Ascending aorta (tissue), 2 donors: ENCODE data around the gene ZNF385A. TPM values are rescaled to one million over a fixed set of nuclear protein-coding genes. Genes with fewer than 3 reads are reported as not detected.

ENCODE experiments used
- DNase-seq, 2 donors: peaks; one replicate each; pipeline ENCODE4 v3.0.0-alpha.2; 2019; ENCODE audit warnings: low spot score in 2 of 2
- H3K27ac ChIP-seq, 2 donors: fragments of 200-600 bp; sonication (generic); one replicate each; pipeline ENCODE4 v1.5.1; 2016 to 2017; ENCODE audit warnings: mild to moderate bottlenecking in 1 of 2
- H3K27me3 ChIP-seq: fragments of 200-600 bp; sonication (generic); one replicate; pipeline ENCODE4 v1.5.1; 2017
- H3K36me3 ChIP-seq, 2 donors: fragments of 200-600 bp; sonication (generic); one replicate each; pipeline ENCODE4 v1.5.1; 2016
- H3K4me1 ChIP-seq, 2 donors: fragments of 200-600 bp; sonication (generic); one replicate each; pipeline ENCODE4 v1.5.1; 2016 to 2017; ENCODE audit warnings: mild to moderate bottlenecking in 1 of 2
- H3K4me3 ChIP-seq, 2 donors: fragments of 200-600 bp; sonication (generic); one replicate each; pipeline ENCODE4 v1.5.1; 2016 to 2017; ENCODE audit warnings: mild to moderate bottlenecking in 1 of 2
- H3K9me3 ChIP-seq, 2 donors: fragments of 200-600 bp; sonication (generic); one replicate each; pipeline ENCODE4 v1.5.1; 2016
- CTCF ChIP-seq, 3 experiments: fragments of 200-600 bp in 2 of 3; fragments of 450-650 bp in 1 of 3; sonication (generic) in 2 of 3; IDR thresholded peaks; one replicate each; pipeline ENCODE4 v1.5.1; 2016 to 2019; ENCODE audit warnings: antibody characterized with exemption in 3 of 3, mild to moderate bottlenecking in 1 of 3, moderate library complexity in 1 of 3
- intact Hi-C: fragments of 100-400 bp; cut with DNase I; formaldehyde crosslinking; loops from one replicate; pipeline ENCODE4 v1.15.1; 2023
- total RNA-seq: library from RNA; depleted of rRNA; stranded (reverse); fragments of >200 nt; gene quantifications from one replicate; pipeline ENCODE4 v1.1.0, GENCODE V29; 2016

ZNF385A gene
- total RNA-seq, 1 donor from 2014 or later = 53.2 TPM

- no peaks in the 10 kb centered on the region for H3K36me3 ChIP-seq
- H3K4me3 ChIP-seq = no peak overlapping the region
- no peak overlapping the region for H3K27ac ChIP-seq
- no peak for TF ChIP-seq CTCF (IDR thresholded peaks at IDR 0.05)
- H3K9me3 ChIP-seq = no peaks in the 10 kb centered on the region
- intact Hi-C loops = loop anchor here (5.0 to 10.0 kb wide), 2 partner anchors 109 to 141 kb away; no protein-coding TSS in a partner anchor
- H3K27me3 ChIP-seq = no peaks in the 10 kb centered on the region
- DNase-seq = no peak
- peaks cover 0 to 11% of the 10 kb centered on the region in 2 donors for H3K4me1 ChIP-seq
Measured at GRCh38 chr12:54363618-54364017, 20.9 kb downstream of the ZNF385A start.

- Histone ChIP-seq H3K27me3 (no peaks in the 10 kb centered on the region), H3K9me3 (no peaks in the 10 kb centered on the region), H3K4me3 (no peak overlapping the region), H3K36me3 (no peaks in the 10 kb centered on the region), H3K27ac (no peak overlapping the region), H3K4me1 (peaks cover 0 to 10% of the 10 kb centered on the region in 2 donors)
- no peak for DNase-seq
- intact Hi-C loops = loop anchor here (5.0 to 10.0 kb wide), 2 partner anchors 108 to 141 kb away; no protein-coding TSS in a partner anchor
- no peak for TF ChIP-seq CTCF (IDR thresholded peaks at IDR 0.05)
Measured at GRCh38 chr12:54363047-54363446, 21.5 kb downstream of the ZNF385A start.

DNA sequence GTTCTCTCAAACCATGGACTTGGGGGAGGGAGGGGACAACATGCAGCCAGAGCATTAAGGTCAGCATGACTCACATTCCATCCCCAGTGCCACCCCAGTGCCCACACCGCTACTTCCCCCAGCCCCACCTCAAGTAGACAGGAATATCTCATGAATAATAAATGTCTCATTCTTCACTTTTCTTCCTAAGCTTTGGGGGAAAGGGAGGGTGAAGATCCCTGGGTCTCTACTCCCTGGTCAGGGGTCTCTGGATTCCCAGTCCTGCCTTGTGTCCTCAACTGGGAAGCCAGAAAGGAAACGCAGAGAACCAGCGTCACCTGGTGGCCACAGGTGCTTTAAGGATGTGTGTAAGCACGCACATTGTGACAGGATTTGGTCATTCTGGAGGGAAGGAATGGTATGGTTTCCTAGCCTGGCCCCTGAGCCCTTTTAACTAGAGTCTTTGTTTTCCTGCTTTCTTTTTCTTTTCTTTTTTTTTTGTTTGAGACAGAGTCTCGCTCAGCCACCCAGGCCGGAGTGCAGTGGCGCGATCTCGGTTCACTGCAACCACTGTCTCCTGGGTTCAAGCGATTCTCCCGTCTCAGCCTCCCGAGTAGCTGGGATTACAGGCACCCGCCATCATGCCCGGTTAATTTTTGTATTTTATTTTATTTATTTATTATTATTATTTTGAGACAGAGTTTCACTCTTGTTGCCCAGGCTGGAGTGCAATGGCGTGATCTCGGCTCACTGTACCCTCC, 23.6 kb downstream of the ZNF385A start:
- Histone ChIP-seq H3K27ac (peak overlapping the region; percentile 78 to 80), H3K27me3 (no peaks in the 10 kb centered on the region), H3K4me1 (peaks cover 0 to 15% of the 10 kb centered on the region in 2 donors), H3K9me3 (no peaks in the 10 kb centered on the region), H3K36me3 (no peaks in the 10 kb centered on the region), H3K4me3 (no peak overlapping the region)
- peak in 1 of 2 donors; percentile 84 for DNase-seq
- intact Hi-C loops = loop anchor here (5.0 to 10.0 kb wide), 2 partner anchors 106 to 139 kb away; no protein-coding TSS in a partner anchor
- TF ChIP-seq CTCF (IDR thresholded peaks at IDR 0.05) = peak; percentile 71 to 82 (median 76)

- intact Hi-C loops = loop anchor here (1.0 to 10.0 kb wide), 5 partner anchors 35 to 345 kb away; partner anchors contain the start of gene COPZ1
- no peak for TF ChIP-seq CTCF (IDR thresholded peaks at IDR 0.05)
- H3K27ac ChIP-seq = peak overlapping the region; percentile 78 to 80
Measured at GRCh38 chr12:54359762-54360351, 24.7 kb downstream of the ZNF385A start.

DNA sequence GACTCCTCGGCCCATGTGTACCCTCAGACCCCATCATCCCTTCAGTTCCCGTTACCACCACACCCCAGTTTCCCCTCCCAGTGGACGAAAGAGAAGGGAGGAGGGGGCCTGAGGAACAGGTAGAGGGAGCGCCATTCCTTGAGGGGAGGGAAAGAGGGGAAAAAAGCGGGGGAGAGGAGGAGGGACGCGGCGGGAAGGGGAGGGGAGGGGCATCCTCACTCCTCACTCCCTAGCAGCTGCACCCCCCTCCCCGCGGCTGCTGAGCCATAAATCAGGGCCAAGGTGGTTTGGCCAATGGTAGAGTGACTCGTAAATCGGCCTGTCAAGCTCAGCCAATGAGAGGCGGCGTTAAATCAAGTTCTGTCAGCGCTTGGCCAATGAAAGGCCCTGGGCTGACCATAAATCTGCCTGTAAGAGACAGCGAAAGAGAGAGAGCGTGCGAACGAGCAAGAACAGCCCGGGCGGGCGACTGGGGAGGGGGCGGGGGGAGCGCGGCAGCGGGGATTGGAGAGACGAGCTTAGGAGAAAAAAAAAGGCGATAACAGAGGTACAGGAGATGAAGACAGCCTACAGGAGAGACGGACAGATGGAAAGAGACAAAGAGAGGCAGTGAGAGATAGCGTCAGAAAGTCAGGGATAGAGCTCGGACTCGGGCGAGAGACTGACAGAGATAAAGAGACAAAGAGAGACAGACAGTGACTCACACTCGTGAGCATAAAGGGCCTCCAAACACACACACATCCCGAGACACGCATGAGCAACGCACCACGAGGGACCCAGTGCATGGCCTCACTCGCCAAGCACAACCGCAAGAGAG, 25.4 kb downstream of the ZNF385A start:
- H3K36me3 ChIP-seq = no peaks in the 10 kb centered on the region
- H3K9me3 ChIP-seq = no peaks in the 10 kb centered on the region
- H3K27me3 ChIP-seq = no peaks in the 10 kb centered on the region
- H3K27ac ChIP-seq = peak overlapping the region; percentile 78 to 80
- H3K4me1 ChIP-seq = peaks cover 0 to 15% of the 10 kb centered on the region in 2 donors
- no peak for TF ChIP-seq CTCF (IDR thresholded peaks at IDR 0.05)
- H3K4me3 ChIP-seq = peak overlapping the region; percentile 59 to 74
- intact Hi-C loops = loop anchor here (1.0 to 10.0 kb wide), 3 partner anchors 34 to 344 kb away; partner anchors contain the start of gene COPZ1
- peak; percentile 96 to 99 for DNase-seq

More at GRCh38 chr12:54359762-54360351, 24.7 kb downstream of the ZNF385A start:
- DNase-seq = no peak
- Histone ChIP-seq H3K36me3 (no peaks in the 10 kb centered on the region), H3K4me3 (peak overlapping the region; percentile 59 to 74), H3K4me1 (peaks cover 0 to 15% of the 10 kb centered on the region in 2 donors), H3K9me3 (no peaks in the 10 kb centered on the region), H3K27me3 (no peaks in the 10 kb centered on the region)
